NCI-H2107 (cell line): Measurements from ENCODE around the gene ENOX1.
"Not testable (repeated sequence)": the region's sequence is repeated elsewhere in the genome, so short reads cannot be mapped to it uniquely, and the experiment has no call there.

Experiments
- DNase-seq: peaks from one replicate; lab custom pipeline; 2025; lab: John Stamatoyannopoulos, UW

Gene ENOX1

GRCh38 chr13:43431290-43431716, 355.5 kb downstream of the ENOX1 start:
- DNase-seq: no peak

- no peak for DNase-seq
Measured at GRCh38 chr13:43428545-43429296, 358.1 kb downstream of the ENOX1 start.

DNA sequence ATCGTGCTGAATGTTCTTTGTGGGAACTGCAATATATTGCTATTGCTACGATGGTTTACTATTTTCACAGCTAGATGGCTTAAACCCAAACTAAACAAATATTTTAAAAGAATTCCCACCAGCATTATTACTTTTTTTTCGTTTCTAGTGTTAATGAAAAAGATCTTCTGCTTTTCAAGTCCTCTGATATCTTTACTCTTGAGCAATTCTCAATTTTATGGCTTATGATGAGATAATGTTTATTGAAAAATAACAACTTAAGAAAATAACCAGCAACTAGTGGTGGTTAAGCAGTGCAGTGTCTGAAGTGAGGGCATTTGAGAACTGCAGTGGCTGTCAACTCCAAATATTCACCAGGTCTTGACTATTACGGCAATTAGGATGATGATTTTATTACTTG, 360.4 kb downstream of the ENOX1 start:
- DNase-seq: no peak

- no peak for DNase-seq
Measured at GRCh38 chr13:43425234-43425633, 361.5 kb downstream of the ENOX1 start.

GRCh38 chr13:43424412-43424811, 362.4 kb downstream of the ENOX1 start:
- DNase-seq: no peak

DNA sequence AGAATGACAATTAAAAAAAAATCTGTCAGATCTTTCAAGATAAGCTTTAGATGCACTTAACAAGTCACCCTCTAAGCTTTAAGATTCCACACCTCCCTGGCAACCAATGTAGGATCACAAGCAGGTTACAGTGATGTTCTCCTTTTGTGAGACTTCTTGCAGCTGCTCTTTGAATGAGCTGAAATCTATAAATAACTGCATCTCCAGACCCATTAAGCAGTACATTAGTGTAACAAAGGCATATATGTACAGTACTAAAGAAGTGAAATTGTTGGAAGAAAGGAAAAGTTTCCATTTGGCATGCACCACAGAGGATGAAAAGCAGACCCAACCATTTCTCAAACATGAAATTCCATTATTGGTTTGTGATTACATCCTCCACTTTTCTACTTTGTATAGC, 364.7 kb downstream of the ENOX1 start:
- no peak for DNase-seq

GRCh38 chr13:43416842-43417241, 369.9 kb downstream of the ENOX1 start:
- DNase-seq: not testable (repeated sequence)

DNA sequence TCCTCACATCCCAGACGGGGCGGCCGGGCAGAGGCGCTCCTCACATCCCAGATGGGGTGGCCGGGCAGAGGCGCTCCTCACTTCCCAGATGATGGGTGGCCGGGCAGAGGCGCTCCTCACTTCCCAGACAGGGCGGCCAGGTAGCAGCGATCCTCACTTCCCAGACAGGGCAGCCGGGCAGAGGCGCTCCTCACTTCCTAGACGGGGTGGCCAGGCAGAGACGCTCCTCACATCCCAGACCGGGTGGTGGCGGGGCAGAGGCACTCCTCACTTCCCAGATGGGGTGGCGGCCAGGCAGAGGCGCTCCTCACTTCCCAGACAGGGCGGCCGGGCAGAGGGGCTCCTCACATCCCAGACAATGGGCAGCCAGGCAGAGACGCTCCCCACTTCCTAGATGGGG, 370.4 kb downstream of the ENOX1 start:
- DNase-seq: not testable (repeated sequence)

DNA sequence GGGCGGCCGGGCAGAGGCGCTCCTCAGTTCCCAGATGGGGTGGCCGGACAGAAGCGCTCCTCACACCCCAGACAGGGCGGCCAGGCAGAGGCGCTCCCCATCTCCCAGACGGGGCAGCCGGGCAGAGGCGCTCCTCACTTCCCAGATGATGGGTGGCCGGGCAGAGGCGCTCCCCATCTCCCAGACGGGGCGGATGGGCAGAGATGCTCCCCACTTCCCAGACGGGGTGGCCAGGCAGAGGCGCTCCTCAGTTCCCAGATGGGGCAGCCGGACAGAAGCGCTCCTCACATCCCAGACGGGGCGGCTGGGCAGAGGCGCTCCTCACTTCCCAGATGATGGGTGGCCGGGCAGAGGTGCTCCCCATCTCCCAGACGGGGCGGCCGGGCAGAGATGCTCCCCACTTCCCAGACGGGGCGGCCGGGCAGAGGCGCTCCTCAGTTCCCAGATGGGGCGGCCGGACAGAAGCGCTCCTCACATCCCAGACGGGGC, 370.8 kb downstream of the ENOX1 start:
- DNase-seq: not testable (repeated sequence)

GRCh38 chr13:43414111-43414510, 372.7 kb downstream of the ENOX1 start:
- no peak for DNase-seq

DNA sequence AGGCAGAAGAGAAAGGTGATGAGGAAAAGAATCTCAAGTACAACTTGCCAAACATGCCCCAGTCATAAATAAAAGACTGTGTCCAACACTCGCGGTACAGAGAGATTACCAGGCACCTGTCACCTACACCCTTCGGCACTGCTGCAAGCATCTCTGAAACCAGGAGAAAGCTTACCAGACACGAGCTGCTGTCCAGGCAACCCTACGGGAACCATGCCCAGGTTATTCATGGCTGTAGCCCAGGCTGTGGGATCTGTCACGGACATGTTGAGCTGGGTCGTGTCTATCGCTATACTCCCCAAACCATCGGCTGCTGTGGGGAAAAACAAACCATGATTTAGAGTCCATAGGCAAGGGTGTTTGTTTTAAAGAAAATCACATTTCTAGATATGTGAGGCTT, 375.0 kb downstream of the ENOX1 start:
- no peak for DNase-seq

DNA sequence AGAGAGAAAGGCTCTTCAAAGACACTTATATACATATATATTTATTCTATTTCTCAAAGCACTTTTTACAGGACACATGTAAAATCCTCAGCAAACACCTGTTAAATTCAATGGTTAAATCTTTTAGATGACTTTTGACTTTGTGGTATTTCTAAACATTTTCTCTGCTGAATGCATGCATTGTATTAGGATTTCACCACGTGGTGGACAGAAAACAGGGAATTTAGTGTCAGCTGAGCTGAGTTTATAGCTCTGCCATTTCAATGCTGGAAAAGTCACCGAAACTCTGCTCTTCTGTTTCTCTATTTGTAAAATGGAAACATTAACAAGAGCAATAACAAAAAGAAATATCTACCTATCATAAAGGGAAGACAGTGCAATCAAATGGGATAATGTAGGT, 375.6 kb downstream of the ENOX1 start:
- no peak for DNase-seq

GRCh38 chr13:43408274-43408673, 378.5 kb downstream of the ENOX1 start:
- DNase-seq: no peak

DNA sequence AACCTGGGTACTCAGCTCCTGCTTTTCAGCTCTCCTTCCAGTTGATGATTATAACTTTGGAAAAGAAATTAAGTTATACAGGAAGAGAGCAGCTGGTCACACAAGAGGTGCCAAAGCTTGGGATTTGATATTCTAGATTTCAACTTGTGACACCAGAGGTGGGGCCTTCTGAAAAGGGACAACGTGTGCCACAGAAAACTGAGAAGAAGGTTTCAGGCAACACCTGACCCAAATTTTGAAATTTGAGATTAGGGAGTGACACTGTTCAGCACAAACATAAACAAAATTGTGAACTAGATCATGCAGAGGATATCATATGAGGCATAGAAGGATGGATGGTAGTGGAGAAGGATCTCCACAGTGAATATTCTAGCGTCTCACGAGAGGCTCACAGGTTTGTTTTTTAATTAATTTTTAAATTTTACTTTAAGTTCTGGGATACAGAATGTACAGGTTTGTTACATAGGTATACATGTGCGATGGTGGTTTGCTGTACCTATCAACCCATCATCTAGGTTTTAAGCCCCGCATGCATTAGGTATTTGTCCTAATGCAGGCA, 379.7 kb downstream of the ENOX1 start:
- no peak for DNase-seq

DNA sequence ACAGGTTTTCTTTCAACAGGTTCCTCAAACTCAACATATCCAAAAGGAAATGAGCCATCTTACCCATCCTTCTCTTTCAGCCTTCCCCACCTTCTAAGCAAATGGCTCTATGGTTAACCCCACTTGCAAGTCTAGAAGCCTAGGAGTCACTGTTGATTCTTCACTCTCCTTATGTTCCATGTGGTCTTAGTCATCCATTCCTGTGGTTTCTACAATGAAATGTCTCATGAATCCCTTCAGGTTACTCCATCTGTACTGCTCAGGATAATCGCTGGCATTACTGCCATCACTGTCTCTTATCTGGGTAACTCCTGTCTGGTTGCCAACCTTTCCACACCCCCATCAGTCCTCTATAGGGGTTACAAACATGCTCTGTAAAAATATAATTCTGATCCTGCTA, 381.3 kb downstream of the ENOX1 start:
- DNase-seq: no peak

GRCh38 chr13:43402380-43402779, 384.4 kb downstream of the ENOX1 start:
- no peak for DNase-seq

GRCh38 chr13:43401361-43401760, 385.4 kb downstream of the ENOX1 start:
- no peak for DNase-seq

- no peak for DNase-seq
Measured at GRCh38 chr13:43397111-43397510, 389.7 kb downstream of the ENOX1 start.

DNA sequence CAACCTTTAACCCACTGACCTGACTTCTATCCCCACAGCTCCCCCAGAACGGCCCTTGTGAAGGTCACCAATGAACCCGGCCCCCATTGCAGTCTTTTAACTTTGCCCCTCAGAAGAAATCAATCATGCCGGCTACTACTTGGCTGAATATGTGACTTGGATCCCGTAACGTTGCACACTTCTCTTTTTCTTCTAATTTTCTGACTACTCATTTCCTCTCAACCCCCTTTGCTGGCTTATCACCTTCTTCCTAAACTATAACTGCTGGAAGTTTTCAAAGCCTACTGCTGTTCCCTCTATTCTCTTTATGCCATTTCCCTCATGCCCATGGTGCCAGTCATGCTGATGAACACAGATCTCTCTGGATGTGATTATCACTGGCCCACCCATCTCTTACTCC, 395.7 kb downstream of the ENOX1 start:
- no peak for DNase-seq

DNA sequence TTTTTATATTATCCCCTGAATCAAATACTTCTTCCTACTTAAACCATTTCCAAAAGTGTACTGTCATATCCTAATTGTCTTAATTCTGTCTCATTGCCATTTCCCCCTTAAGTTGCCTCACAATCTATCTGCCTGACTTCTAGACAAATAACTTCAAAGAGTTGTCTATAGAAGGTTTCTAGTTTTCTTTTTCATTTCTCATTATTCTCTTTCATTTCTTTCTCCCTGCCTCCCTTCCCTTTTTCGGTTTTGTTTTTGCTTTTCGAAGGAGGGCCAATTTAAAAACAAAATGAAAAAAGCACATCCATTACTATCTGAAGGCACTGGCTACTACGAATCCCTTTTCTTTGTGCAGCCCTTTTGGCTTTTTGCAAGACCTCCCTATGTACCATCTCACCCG, 396.2 kb downstream of the ENOX1 start:
- no peak for DNase-seq

- no peak for DNase-seq
Measured at GRCh38 chr13:43389983-43390382, 396.8 kb downstream of the ENOX1 start.

- no peak for DNase-seq
Measured at GRCh38 chr13:43389573-43389972, 397.2 kb downstream of the ENOX1 start.

DNA sequence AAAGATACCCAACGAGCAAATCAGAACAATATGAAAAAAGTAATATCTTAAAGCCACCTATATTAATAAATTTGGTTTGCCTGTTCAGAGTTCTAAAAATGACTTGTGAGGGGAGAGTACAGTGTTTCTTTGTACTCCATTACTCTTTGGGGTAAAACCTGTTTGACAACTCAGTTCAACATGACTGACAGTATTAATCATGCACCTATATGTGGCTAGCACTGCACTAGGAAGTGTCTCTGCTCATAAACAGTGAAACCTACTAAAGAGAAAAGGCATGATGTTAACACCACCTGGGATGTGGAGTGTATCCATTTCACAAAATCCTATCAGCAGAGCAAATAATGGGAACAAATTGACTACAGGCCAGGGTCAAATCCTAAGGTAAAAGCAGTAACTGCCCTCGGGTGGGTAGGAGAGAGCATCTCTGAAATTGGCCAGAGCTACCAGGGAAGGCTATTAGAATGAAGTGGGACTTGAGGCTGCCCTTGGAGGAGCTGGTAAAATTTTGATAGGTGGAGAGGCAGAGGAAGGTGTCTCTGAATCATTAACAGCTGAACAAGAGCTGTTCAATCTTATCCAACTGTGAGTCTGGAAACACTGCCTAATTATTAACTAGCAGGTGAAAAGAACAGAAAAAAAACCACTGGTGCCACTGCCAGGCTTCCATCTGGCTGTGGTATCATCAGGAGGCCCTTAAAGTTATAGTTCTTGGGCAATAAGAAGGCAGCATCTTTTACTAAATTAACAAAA, 398.3 kb downstream of the ENOX1 start:
- no peak for DNase-seq
